Measurements from ENCODE around the gene DDX1. TPM values are rescaled to one million over a fixed set of nuclear protein-coding genes. Genes with fewer than 3 reads are reported as not detected.

DDX1 gene
- total RNA-seq, 1 donor from 2014 or later = 115 TPM

- no peak overlapping the region for H3K27ac Mint-ChIP-seq
- peaks cover 25% of the 10 kb centered on the region for H3K36me3 Mint-ChIP-seq (ENCODE audit: insufficient read depth)
- peaks cover 4% of the 10 kb centered on the region for H3K9me3 Mint-ChIP-seq (ENCODE audit: low read depth)
- no peak overlapping the region for H3K4me3 Mint-ChIP-seq (ENCODE audit: low read depth)
- H3K4me1 Mint-ChIP-seq (ENCODE audit: low read depth) = no peaks in the 10 kb centered on the region
- DNase-seq (ENCODE audit: low spot score, unreplicated experiment) = no peak
- no peaks in the 10 kb centered on the region for H3K27me3 Mint-ChIP-seq
- no peak for TF ChIP-seq CTCF (IDR thresholded peaks at IDR 0.05; ENCODE audit: unreplicated experiment)
Measured at GRCh38 chr2:15614545-15615300, 23.1 kb downstream of the DDX1 start.

GRCh38 chr2:15615301-15615920 lies 23.7 kb downstream of the DDX1 start:
- no peak overlapping the region for H3K27ac Mint-ChIP-seq
- H3K36me3 Mint-ChIP-seq (ENCODE audit: insufficient read depth) = peaks cover 19% of the 10 kb centered on the region
- TF ChIP-seq CTCF (IDR thresholded peaks at IDR 0.05; ENCODE audit: unreplicated experiment) = no peak

GRCh38 chr2:15616429-15616828 lies 24.8 kb downstream of the DDX1 start:
- Mint-ChIP-seq H3K4me3 (ENCODE audit: low read depth) (no peak overlapping the region), H3K27ac (no peak overlapping the region), H3K9me3 (ENCODE audit: low read depth) (no peaks in the 10 kb centered on the region), H3K36me3 (ENCODE audit: insufficient read depth) (peaks cover 20% of the 10 kb centered on the region), H3K27me3 (no peaks in the 10 kb centered on the region), H3K4me1 (ENCODE audit: low read depth) (no peaks in the 10 kb centered on the region)
- no peak for TF ChIP-seq CTCF (IDR thresholded peaks at IDR 0.05; ENCODE audit: unreplicated experiment)
- no peak for DNase-seq (ENCODE audit: low spot score, unreplicated experiment)

More at GRCh38 chr2:15615301-15615920, 23.7 kb downstream of the DDX1 start:
- H3K4me3 Mint-ChIP-seq (ENCODE audit: low read depth) = no peak overlapping the region
- no peak for DNase-seq (ENCODE audit: low spot score, unreplicated experiment)
- H3K4me1 Mint-ChIP-seq (ENCODE audit: low read depth) = no peaks in the 10 kb centered on the region
- H3K9me3 Mint-ChIP-seq (ENCODE audit: low read depth) = no peaks in the 10 kb centered on the region
- no peaks in the 10 kb centered on the region for H3K27me3 Mint-ChIP-seq

- no peak overlapping the region for H3K4me3 Mint-ChIP-seq (ENCODE audit: low read depth)
- no peak for DNase-seq (ENCODE audit: low spot score, unreplicated experiment)
- peaks cover 22% of the 10 kb centered on the region for H3K36me3 Mint-ChIP-seq (ENCODE audit: insufficient read depth)
- H3K4me1 Mint-ChIP-seq (ENCODE audit: low read depth) = no peaks in the 10 kb centered on the region
- no peak overlapping the region for H3K27ac Mint-ChIP-seq
- H3K27me3 Mint-ChIP-seq = no peaks in the 10 kb centered on the region
- no peaks in the 10 kb centered on the region for H3K9me3 Mint-ChIP-seq (ENCODE audit: low read depth)
- TF ChIP-seq CTCF (IDR thresholded peaks at IDR 0.05; ENCODE audit: unreplicated experiment) = no peak
Measured at GRCh38 chr2:15616850-15617777, 25.4 kb downstream of the DDX1 start.

Measured in progenitor cell of endocrine pancreas (in vitro differentiated cells).